H1 (cell line): ENCODE data around the gene SAAL1. TPM values are rescaled to one million over a fixed set of nuclear protein-coding genes. Genes with fewer than 3 reads are reported as not detected.

ENCODE experiments used
- ASH2L ChIP-seq: fragments of 200-600, 300-600 bp; sonication (generic); IDR thresholded peaks from one replicate; pipeline ENCODE4 v1.7.1; 2017; ENCODE audit warnings: low read length
- ATF3 ChIP-seq: IDR thresholded peaks from 2 replicates; pipeline ENCODE4 v1.6.1; 2011; ENCODE audit warnings: low read depth, mild to moderate bottlenecking, low read length; ENCODE audit not compliant: insufficient read depth
- CHD2 ChIP-seq: IDR thresholded peaks from 2 replicates; pipeline ENCODE4 v1.6.1; 2012; ENCODE audit warnings: low read length, improper control_type of control experiment
- CHD7 ChIP-seq: fragments of 300-600 bp; sonication (generic); IDR thresholded peaks from 2 replicates; pipeline ENCODE4 v1.7.1; 2012; ENCODE audit warnings: low read length, moderate library complexity, mild to moderate bottlenecking, inconsistent platforms; ENCODE audit not compliant: insufficient replicate concordance
- JUND ChIP-seq: IDR thresholded peaks from 2 replicates; pipeline ENCODE4 v1.6.1; 2011; ENCODE audit warnings: mild to moderate bottlenecking, improper control_type of control experiment, low read length
- NANOG ChIP-seq: IDR thresholded peaks from 2 replicates; pipeline ENCODE4 v1.6.1; 2011; ENCODE audit warnings: low read length, low read depth, mild to moderate bottlenecking, inconsistent platforms; ENCODE audit not compliant: insufficient read depth, poor library complexity, severe bottlenecking
- RAD21 ChIP-seq, 2 experiments: IDR thresholded peaks in 1 of 2; conservative IDR thresholded peaks in 1 of 2; 2 replicates each; pipeline ENCODE4 v1.6.1; 2011; ENCODE audit warnings: low read depth in 2 of 2, low read length in 2 of 2, improper control_type of control experiment in 1 of 2, inconsistent platforms in 1 of 2, mild to moderate bottlenecking in 1 of 2, moderate library complexity in 1 of 2
- RFX5 ChIP-seq: IDR thresholded peaks from 2 replicates; pipeline ENCODE4 v1.6.1; 2011; ENCODE audit warnings: low read depth, low read length, improper control_type of control experiment, borderline replicate concordance
- TAF1 ChIP-seq: IDR thresholded peaks from 2 replicates; pipeline ENCODE4 v1.6.1; 2011; ENCODE audit warnings: mild to moderate bottlenecking, low read depth, low read length
- polyA plus RNA-seq, 7 experiments: library from polyadenylated mRNA; depleted of rRNA in 3 of 7; stranded (reverse) in 5 of 7; unstranded in 2 of 7; fragments of >200 nt in 5 of 7; fragments of 200-250 nt in 2 of 7; gene quantifications; 1 replicate in 5 of 7; 2 replicates in 1 of 7; 4 replicates in 1 of 7; pipeline versions ENCODE4 v1.2.1 to v1.2.3, GENCODE V29; 2011 to 2013; ENCODE audit warnings: missing spikeins in 2 of 7, mixed read lengths in 2 of 7
- total RNA-seq: library from RNA; stranded (reverse); fragmentation: NEBNext Ultra II Directional; extraction: Animal tissue kit (Norgen Biotek cat#: 25700); gene quantifications from 2 replicates; pipeline ENCODE4 v1.2.1, GENCODE V29; 2021

Gene SAAL1
- total and polyA plus RNA-seq, 2 of the 8 experiments (the other 6 are each of a cell fraction or from before 2014, with no cell fraction given) = 26.4 to 46.6 TPM

- TF ChIP-seq CHD7 = no peak
- TF ChIP-seq NANOG = no peak
- no peak for TF ChIP-seq ATF3
- no peak for TF ChIP-seq JUND
- TF ChIP-seq ASH2L = no peak
- no peak for TF ChIP-seq RAD21 (IDR thresholded peaks at IDR 0.05 in 1 of 2, conservative IDR thresholded peaks at IDR 0.05 in 1 of 2; ENCODE audit: low read depth in 2 of 2, low read length in 2 of 2)
- TF ChIP-seq CHD2 = no peak
- no peak for TF ChIP-seq TAF1
- TF ChIP-seq RFX5 = no peak
These were observed 2.4 kb upstream of the SAAL1 start (continued) for GRCh38 chr11:18108254-18108653.
